ENCODE results near the gene KNDC1.
"Not testable (repeated sequence)": the region's sequence is repeated elsewhere in the genome, so short reads cannot be mapped to it uniquely, and the experiment has no call there.

Gene KNDC1, protein sequence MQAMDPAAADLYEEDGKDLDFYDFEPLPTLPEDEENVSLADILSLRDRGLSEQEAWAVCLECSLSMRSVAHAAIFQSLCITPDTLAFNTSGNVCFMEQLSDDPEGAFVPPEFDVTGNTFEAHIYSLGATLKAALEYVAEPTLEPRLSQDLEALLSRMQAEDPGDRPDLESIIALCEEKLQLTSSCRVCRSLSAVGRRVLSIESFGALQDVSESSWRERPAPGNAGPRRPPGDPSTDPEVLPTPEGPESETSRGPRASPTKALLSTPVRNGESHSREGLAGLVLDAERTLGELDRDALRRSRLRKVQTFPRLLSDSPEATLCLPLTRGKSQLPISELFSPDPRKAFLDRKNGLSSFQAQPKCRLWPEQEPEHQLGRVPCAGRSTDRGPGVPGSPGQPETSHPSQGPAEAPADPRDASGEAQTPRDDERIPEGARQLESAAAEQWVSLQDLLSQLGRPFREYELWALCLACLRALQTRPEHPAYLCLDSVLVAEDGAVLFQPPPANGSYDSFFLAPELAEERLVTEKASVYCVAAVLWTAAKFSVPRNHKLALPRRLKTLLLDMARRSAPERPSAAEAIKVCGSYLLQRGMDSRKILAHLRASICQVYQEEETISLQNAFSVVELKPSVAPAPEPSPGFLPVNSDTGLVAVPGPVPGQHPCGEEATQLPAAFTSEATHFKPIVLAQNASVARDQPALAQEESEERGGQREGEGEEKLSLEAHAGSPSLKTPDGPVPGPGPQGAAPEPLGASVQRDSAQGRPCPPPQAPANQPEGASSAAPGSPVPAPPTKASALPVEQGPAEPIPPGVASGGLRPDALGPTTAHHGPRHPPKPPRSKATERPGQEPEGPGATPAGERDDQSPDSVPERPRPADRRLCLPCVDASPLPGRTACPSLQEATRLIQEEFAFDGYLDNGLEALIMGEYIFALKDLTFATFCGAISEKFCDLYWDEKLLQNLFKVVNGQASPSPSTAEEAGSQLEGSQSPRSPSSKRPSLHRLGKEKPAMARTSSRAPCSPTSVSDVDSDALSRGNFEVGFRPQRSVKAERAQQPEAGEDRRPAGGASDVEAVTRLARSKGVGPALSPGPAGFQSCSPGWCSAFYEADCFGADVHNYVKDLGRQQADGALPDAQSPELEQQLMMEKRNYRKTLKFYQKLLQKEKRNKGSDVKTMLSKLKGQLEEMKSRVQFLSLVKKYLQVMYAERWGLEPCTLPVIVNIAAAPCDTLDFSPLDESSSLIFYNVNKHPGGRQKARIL (N-terminal part only)

DNA sequence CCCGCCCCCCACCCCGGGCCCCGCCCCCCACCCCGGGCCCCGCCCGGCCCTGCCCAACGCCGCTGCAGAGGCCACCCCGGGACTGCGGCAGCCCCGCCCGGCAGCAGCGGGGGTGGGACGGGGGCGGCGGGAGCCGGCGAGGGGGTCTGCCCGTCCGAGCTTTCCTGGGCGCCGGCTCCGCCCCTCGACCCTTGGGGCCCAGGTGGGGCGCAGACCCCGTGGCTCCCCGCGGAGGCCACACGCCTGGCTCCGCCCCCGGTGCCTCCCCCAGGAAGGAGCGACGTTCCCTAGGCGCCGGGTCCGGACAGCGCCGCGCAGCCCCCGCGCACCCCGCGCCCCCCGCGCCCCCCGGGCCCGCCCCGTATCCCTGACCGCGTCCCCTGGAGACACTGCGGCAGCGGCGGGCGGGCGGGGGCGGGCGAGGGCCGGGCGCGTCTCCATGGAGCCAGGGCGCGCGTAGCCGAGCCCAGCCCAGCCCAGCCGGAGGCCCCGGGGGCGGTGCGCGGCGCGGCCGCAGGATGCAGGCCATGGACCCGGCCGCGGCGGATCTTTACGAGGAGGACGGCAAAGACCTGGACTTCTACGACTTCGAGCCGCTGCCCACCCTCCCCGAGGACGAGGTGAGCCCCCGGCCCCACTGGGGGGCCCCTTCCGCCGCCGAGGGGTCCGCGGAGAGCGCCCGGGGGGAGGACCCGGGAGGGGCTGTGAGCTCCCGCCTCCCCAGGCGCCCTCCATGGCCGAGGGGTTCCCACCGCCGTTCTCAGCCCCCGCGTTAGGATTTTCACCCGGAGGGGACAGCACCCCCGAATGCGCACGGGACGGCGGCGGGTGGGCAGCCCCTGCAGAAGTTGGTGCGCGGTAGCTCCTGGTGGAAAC, at the start of gene KNDC1:
Gene KNDC1, plus strand, starts transcription at position 270 of the 876 bp plus-strand sequence. Its CDS starts 249 bp downstream, at position 519.
- no peak for DNase-seq

DNA sequence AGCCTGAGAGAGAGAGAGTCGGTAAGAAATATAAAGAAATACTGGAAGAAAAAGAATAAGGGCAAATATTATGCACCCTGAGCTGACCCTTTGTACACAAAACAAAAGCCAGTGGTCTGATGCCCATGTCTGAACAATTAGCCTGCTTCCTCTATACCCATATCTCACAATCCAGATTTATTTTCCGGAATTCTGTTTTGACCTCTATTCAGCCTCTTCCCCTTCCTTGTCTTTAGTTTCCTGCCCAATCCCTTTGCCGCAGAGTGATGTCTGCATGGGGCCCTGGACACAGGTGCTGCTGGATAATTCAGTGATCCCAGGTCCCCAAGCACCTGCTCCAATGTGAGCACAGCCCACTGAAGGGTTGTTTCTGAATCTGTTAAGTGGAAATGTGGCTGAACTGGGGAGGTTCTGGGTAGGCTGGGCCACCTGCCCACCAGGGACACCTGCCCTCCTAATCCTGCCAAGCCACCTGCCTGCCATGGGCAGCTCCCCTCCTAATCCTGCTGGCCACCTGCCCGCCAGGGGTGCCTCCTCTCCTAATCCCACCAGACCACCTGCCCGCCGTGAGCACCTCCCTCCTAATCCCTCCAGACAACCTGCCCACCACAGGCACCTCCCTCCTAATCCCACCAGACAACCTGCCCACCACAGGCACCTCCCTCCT, 49.3 kb upstream of the KNDC1 start:
- no peak for DNase-seq

- DNase-seq = not testable (repeated sequence)
Observed at GRCh38 chr10:133111640-133112039, 48.4 kb upstream of the KNDC1 start.

GRCh38 chr10:133113146-133113830, 46.7 kb upstream of the KNDC1 start:
- no peak for DNase-seq

GRCh38 chr10:133113847-133114246, 46.2 kb upstream of the KNDC1 start:
- DNase-seq = no peak

DNA sequence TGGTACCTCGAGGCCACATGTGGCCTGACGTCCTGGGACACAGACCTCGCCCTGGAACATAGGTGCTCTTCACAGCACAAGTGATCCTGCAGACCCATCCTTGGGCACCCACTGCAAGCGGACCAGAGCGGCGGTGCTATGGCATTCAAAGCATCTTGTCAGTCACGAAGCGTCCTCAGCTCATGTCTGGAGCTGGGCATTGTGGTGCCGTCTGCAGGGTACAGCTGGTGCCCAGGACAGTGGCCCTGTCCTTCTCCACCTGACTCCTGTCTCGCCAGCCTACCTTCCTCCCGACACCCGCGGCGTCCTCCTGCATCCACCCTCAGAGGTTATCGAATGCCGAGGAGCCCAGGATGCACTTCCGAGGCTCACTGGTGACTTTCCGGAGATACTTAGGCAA, 45.8 kb upstream of the KNDC1 start:
- no peak for DNase-seq

GRCh38 chr10:133114726-133115452, 45.1 kb upstream of the KNDC1 start:
- no peak for DNase-seq

- DNase-seq = no peak
Observed at GRCh38 chr10:133115453-133115842, 44.6 kb upstream of the KNDC1 start.

DNA sequence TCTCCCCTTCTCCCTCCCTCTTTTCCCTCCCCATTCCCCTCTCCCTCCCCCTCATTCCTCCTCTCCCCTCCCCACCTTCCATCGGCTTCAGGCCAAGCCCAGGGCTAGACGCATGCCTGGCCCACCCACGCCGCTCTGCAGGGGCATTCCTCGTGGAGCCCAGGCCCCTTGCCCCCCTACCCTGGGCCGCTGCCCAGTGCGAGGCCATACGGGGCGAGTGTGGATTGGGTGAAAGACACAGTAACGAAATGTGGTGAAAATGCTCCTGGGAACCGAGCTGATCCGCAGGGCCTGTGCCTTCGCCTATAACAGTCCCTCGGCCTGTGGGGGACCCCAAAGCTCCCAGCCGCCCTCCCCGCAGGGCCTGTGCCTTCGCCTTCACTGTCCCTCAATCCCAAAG, 44.0 kb upstream of the KNDC1 start:
- DNase-seq = no peak

GRCh38 chr10:133116455-133116854, 43.6 kb upstream of the KNDC1 start:
- no peak for DNase-seq

- no peak for DNase-seq
Observed at GRCh38 chr10:133117036-133117687, 42.9 kb upstream of the KNDC1 start.

DNA sequence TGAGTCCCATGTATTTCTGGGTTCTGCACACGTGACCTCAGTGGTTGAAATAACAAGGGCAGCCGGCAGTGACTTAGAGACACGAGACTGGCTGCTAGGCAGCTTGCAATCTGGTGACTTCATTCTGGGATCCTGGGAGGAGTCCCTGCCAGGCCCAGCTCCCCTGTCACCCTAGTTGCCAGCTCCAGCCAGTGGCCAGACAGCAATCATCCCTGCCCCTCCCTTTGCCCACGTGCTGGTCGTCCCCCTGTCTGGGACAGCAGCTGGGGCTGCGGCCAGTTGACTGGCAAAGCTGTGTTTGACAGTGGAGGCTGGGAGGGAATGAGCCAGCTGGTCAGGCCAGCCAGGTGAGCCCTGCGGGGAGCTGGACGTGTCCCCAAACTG, 42.3 kb upstream of the KNDC1 start:
- no peak for DNase-seq

- DNase-seq = no peak
Observed at GRCh38 chr10:133121479-133121878, 38.5 kb upstream of the KNDC1 start.

- no peak for DNase-seq
Observed at GRCh38 chr10:133122171-133122935, 37.7 kb upstream of the KNDC1 start.

DNA sequence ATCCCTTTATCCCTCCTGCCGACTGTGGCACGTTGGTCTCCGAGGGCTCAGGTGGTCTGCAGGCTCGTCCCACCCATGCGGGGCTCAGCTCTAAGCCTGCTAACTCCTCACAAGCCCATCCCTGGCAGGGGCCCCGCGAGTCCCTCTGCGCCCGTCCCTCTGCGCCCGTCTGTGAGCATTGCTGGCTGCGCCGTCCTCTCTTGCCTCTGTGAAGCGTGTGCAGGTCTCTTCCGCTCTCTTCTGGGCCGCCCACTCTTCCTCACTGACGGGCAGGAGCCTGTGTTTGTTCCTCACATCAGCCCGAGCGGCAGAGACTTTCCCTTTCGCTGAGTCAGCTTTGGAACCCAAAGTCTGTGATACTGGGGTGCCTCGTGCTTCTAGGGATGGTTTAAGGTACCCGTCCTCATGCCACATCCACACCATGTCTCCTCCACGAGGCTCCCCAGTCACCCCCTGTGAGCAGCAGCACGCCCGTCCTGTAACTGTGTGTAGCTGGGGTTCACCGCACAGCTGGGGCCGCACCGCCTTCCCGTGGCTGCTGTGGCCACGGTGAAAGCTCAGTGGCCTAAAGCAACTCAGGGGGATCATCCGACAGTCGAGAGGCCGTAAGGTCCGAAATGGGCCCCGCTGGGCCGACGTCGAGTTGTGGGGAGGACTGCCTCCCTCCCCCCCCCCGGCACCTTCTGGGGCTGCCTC, 36.8 kb upstream of the KNDC1 start:
- no peak for DNase-seq

- DNase-seq = no peak
Observed at GRCh38 chr10:133123746-133124356, 36.2 kb upstream of the KNDC1 start.

GRCh38 chr10:133124357-133125211, 35.4 kb upstream of the KNDC1 start:
- DNase-seq = no peak
